Loucy (cell line): ENCODE results near the gene TMEM164.

ENCODE experiments used
- CTCF ChIP-seq: fragments of 200-600 bp; sonication (generic); conservative IDR thresholded peaks from 2 replicates; pipeline ENCODE4 v1.5.1; 2014; ENCODE audit warnings: mild to moderate bottlenecking, antibody characterized with exemption, low read length
- EZH2phosphoT487 ChIP-seq: fragments of 200-600 bp; IDR thresholded peaks from 2 replicates; pipeline ENCODE4 v1.6.1; 2018; ENCODE audit warnings: antibody characterized with exemption, mild to moderate bottlenecking, moderate library complexity, borderline replicate concordance

GRCh38 chrX:110006821-110007375 is 4.0 kb downstream of the TMEM164 start:
- TF ChIP-seq CTCF (no peak), EZH2phosphoT487 (no peak)
